Fibroblast of lung (primary cell): ENCODE data around the gene C7orf33. TPM values are rescaled to one million over a fixed set of nuclear protein-coding genes. Genes with fewer than 3 reads are reported as not detected.
"Not testable (repeated sequence)": the region's sequence is repeated elsewhere in the genome, so short reads cannot be mapped to it uniquely, and the experiment has no call there.

Experiments used
- DNase-seq, 2 donors: peaks; one replicate each; pipeline versions ENCODE4 v3.0.0 to v3.0.0-alpha.2; 2010; ENCODE audit warnings: low read depth in 2 of 2
- H2AFZ ChIP-seq: 2 replicates; pipeline ENCODE4 v1.5.1; 2012; ENCODE audit warnings: low read length, control low read depth, inconsistent platforms
- H3K27ac ChIP-seq: 2 replicates; pipeline ENCODE4 v1.5.1; 2011; ENCODE audit warnings: low read length, control low read depth; ENCODE audit not compliant: insufficient read depth
- H3K27me3 ChIP-seq: 2 replicates; pipeline ENCODE4 v1.5.1; 2011; ENCODE audit warnings: mild to moderate bottlenecking, low read length; ENCODE audit not compliant: control insufficient read depth, insufficient read depth
- H3K36me3 ChIP-seq: 2 replicates; pipeline ENCODE4 v1.5.1; 2011; ENCODE audit warnings: low read length; ENCODE audit not compliant: control insufficient read depth, insufficient read depth
- H3K4me1 ChIP-seq: 2 replicates; pipeline ENCODE4 v1.5.1; 2011; ENCODE audit warnings: low read length; ENCODE audit not compliant: control insufficient read depth, insufficient read depth; ENCODE audit errors: extremely low read depth
- H3K4me2 ChIP-seq: 2 replicates; pipeline ENCODE4 v1.5.1; 2011; ENCODE audit warnings: low read length, control low read depth; ENCODE audit not compliant: insufficient read depth; ENCODE audit errors: extremely low read depth
- H3K4me3 ChIP-seq, 4 experiments: fragments of 200-600 bp in 1 of 4; sonication (generic) in 1 of 4; replicated peaks in 1 of 4; 2 replicates each; pipeline ENCODE4 v1.5.1; 2011 to 2016; ENCODE audit warnings: low read length in 4 of 4, low read depth in 3 of 4, mild to moderate bottlenecking in 3 of 4, control low read depth in 2 of 4, inconsistent platforms in 1 of 4, mixed read lengths in 1 of 4; ENCODE audit not compliant: insufficient read depth in 1 of 4; ENCODE audit errors: control extremely low read depth in 1 of 4
- H3K79me2 ChIP-seq: 2 replicates; pipeline ENCODE4 v1.5.1; 2012; ENCODE audit warnings: mild to moderate bottlenecking, low read length, inconsistent platforms; ENCODE audit not compliant: control insufficient read depth, insufficient read depth
- H3K9ac ChIP-seq: 2 replicates; pipeline ENCODE4 v1.5.1; 2011; ENCODE audit warnings: mild to moderate bottlenecking, low read length, control low read depth; ENCODE audit not compliant: insufficient read depth
- H3K9me3 ChIP-seq: 2 replicates; pipeline ENCODE4 v1.5.1; 2012; ENCODE audit warnings: low read depth, low read length; ENCODE audit not compliant: control insufficient read depth, insufficient read depth
- H4K20me1 ChIP-seq: 2 replicates; pipeline ENCODE4 v1.5.1; 2011; ENCODE audit warnings: low read length; ENCODE audit not compliant: control insufficient read depth, insufficient read depth; ENCODE audit errors: extremely low read depth
- CTCF ChIP-seq, 2 donors: IDR thresholded peaks in 1 of 2; conservative IDR thresholded peaks in 1 of 2; 1 replicate in 1 of 2; 2 replicates in 1 of 2; pipeline ENCODE4 v1.5.1; 2011 to 2012; ENCODE audit warnings: low read length in 2 of 2, control low read depth in 1 of 2, inconsistent platforms in 1 of 2, low read depth in 1 of 2, mild to moderate bottlenecking in 1 of 2
- EZH2 ChIP-seq: IDR thresholded peaks from 2 replicates; pipeline ENCODE4 v1.5.1; 2012; ENCODE audit warnings: low read length, control low read depth, mild to moderate bottlenecking; ENCODE audit errors: missing control alignments
- polyA plus RNA-seq, 2 donors: library from polyadenylated mRNA; depleted of rRNA in 1 of 2; stranded (reverse) in 1 of 2; unstranded in 1 of 2; fragments of >200 nt; gene quantifications; 2 replicates each; pipeline ENCODE4 v1.2.1, GENCODE V29; 2011 to 2012; ENCODE audit warnings: missing spikeins in 1 of 2
- total RNA-seq: library from RNA; depleted of rRNA; stranded (reverse); fragments of >200 nt; gene quantifications from 2 replicates; pipeline ENCODE4 v1.2.1, GENCODE V29; 2014

Gene C7orf33
- total and polyA plus RNA-seq, 2 donors (not counting 1 experiment from before 2014, with no cell fraction given), result not detected

DNA sequence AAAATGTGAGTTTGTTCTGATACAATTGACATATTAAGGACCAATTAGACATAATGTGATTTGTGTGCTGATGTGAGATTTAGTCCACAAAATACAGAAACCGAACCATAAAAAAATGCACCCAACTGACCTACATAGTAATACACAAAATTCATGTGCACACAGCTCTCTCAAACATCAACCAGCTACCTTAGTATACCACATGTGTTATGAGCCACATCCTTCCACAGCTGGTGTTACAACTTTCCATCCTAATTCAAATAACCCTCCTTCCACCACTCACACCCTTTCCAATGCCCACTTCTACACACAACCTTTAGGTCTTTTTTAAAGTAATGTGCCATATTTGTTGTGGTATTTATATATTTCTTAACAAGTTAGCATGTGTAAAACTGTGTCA, 31.7 kb upstream of the C7orf33 start:
- Histone ChIP-seq H3K27ac (no peak overlapping the region), H3K4me1 (no peaks in the 10 kb centered on the region), H3K4me3 (no peak overlapping the region), H3K4me2 (no peak overlapping the region), H3K36me3 (no peaks in the 10 kb centered on the region), H4K20me1 (no peaks in the 10 kb centered on the region), H3K9me3 (no peaks in the 10 kb centered on the region), H3K79me2 (no peaks in the 10 kb centered on the region), H3K27me3 (no peaks in the 10 kb centered on the region), H2AFZ (no peak overlapping the region), H3K9ac (no peak overlapping the region)
- TF ChIP-seq EZH2 (no peak), CTCF (conservative IDR thresholded peaks at IDR 0.05 in 1 of 2, IDR thresholded peaks at IDR 0.05 in 1 of 2; ENCODE audit: low read depth in 1 of 2, low read length in 2 of 2) (no peak)
- no peak for DNase-seq

GRCh38 chr7:148561099-148561498, 29.5 kb upstream of the C7orf33 start:
- H3K79me2 ChIP-seq, result no peaks in the 10 kb centered on the region
- DNase-seq, result no peak
- H3K4me1 ChIP-seq, result no peaks in the 10 kb centered on the region
- no peak overlapping the region for H2AFZ ChIP-seq
- no peaks in the 10 kb centered on the region for H3K9me3 ChIP-seq
- no peak overlapping the region for H3K27ac ChIP-seq
- TF ChIP-seq CTCF (conservative IDR thresholded peaks at IDR 0.05 in 1 of 2, IDR thresholded peaks at IDR 0.05 in 1 of 2; ENCODE audit: low read depth in 1 of 2, low read length in 2 of 2), result no peak
- no peak for TF ChIP-seq EZH2
- H3K9ac ChIP-seq, result no peak overlapping the region
- no peaks in the 10 kb centered on the region for H4K20me1 ChIP-seq
- H3K36me3 ChIP-seq, result no peaks in the 10 kb centered on the region
- H3K27me3 ChIP-seq, result no peaks in the 10 kb centered on the region
- H3K4me2 ChIP-seq, result no peak overlapping the region
- no peak overlapping the region for H3K4me3 ChIP-seq

DNA sequence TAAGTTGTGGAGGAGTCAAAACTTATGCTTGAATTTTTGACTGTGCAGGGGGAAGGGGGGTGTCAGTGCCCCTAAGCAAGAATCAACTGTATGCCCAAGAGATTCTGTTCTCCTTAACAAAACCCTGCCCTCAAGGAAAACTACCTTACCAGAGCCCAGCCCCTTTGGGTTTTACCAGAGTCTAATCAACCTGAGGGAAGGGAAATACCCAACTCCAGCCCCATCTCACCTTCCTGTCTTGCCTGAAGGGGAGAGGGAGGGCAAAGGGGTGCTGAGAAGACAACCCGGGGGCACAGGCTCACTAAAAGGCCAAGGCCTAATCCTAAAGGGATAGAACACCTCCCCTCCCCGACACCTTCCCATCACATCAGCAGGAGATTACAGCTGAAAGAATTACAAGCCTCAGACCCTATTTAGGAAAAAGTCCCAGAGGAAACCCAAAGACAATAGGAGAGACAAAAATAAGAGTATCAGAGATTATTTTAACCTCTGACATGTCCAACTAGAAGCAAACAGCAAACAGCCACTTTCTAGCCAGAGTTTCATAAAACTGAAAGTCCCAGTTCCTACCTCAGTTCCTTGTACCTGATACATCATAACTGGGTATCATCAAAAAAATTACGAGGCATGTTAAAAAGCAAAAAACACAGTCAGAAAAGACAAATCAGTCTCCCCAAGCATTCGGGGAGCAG, 26.8 kb upstream of the C7orf33 start:
- Histone ChIP-seq H3K9me3 (no peaks in the 10 kb centered on the region), H3K27ac (no peak overlapping the region), H3K4me1 (no peaks in the 10 kb centered on the region), H3K79me2 (no peaks in the 10 kb centered on the region), H3K27me3 (no peaks in the 10 kb centered on the region), H3K36me3 (no peaks in the 10 kb centered on the region), H3K4me2 (peak overlapping the region; percentile 23), H3K4me3 (no peak overlapping the region), H2AFZ (no peak overlapping the region), H4K20me1 (no peaks in the 10 kb centered on the region), H3K9ac (no peak overlapping the region)
- TF ChIP-seq CTCF (conservative IDR thresholded peaks at IDR 0.05 in 1 of 2, IDR thresholded peaks at IDR 0.05 in 1 of 2; ENCODE audit: low read depth in 1 of 2, low read length in 2 of 2) (no peak), EZH2 (no peak)
- DNase-seq, result no peak

- H4K20me1 ChIP-seq, H3K27me3 ChIP-seq, H3K9me3 ChIP-seq, H3K4me3 ChIP-seq, H3K27ac ChIP-seq, H3K9ac ChIP-seq, H3K4me1 ChIP-seq, H3K79me2 ChIP-seq, H3K36me3 ChIP-seq: not testable (repeated sequence)
- peak overlapping the region; percentile 55 for H2AFZ ChIP-seq
- peak overlapping the region; percentile 23 for H3K4me2 ChIP-seq
- DNase-seq, result peak; percentile 43 to 54
Measured at GRCh38 chr7:148564275-148564951, 26.2 kb upstream of the C7orf33 start.
